ENCODE measurements around the gene TRAF3.

TRAF3 gene

DNA sequence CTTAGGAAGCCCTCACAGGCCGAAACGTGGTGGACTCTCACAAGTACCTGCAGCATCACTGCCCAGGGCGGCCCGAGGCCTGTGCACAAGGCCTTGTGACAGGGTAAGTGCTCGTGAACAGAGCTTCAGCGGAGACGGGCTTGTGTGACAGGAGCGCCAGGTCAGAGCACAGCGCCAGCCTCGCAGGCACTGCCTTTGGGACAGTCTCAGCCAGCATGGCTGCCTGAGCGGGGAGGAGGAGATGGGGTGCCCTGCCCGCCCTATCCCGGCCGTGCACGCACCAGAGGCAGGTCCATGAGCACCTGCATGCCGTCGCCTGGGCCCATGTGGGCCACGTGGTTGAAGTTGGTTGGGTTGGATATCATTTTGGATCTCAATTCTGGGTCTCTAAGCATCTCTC lies 162.1 kb downstream of the TRAF3 start:
- DNase-seq (ENCODE audit: low read depth) = no peak

DNA sequence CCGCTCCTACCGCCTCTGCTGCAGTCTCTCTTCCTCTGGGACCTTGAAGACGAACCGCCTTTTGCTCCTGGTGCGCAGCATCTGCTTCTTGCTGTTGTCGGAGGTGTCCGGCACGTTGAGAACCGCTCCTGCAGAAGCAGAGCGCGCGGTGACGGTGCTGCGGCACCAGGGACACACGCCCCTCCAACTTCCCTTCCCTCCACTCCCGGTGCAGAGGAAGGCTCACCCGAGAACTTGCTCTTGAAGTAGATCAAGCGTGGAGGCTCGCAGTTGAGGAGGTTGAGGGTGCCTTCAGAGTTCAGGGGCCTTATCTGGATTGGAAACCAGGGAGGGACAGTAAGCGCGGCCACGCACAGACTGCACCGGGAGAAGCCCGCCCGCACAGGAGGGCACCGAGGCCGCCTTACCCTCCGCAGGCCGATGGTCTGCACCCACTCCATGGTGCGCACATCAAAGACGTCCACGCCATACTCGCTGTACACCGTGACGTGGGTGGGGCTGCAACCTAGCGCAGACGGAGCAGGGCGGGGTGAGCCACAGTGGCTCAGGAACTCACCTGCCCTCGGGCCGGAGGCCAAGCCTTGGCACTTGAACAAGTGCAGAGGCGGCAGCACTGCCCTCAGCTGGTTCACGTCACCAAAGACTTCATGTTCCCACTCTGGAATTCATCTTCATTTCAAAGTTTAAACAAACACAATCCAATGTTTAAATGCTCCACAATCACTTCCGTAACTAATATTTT lies 162.7 kb downstream of the TRAF3 start:
- no peak for DNase-seq (ENCODE audit: low read depth)

DNA sequence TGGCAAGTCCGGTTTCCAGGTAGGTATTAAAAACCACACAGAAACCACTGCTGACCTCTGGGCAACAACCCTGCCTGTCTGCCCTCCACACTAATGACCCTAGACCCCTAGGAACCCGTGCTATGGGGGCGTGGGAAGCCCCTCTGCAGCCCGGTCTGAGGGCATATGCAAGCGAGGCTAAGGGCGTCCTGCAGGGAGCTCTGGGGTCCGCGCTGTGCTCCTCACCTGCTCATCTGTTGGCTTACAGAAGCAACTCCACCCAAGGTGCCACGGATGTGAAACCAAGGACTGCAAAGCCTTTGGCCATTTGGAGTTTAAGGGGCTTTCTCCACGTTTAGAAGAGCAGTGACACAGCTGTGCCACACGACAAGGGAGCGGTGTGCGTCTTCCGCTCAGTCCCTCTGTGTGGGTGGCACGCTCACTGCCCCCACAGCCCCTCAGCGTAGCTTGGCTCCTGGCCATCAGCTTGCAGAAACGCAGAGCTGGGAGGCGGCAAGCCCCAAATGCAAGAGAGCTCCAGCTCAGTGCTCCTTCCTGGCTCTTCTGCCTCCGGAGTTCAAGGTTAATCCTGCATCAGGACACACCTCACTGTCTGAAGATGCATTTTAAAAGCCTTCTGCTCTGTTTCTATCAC lies 163.6 kb downstream of the TRAF3 start:
- DNase-seq (ENCODE audit: low read depth) = no peak

- no peak for DNase-seq (ENCODE audit: low read depth)
Measured at GRCh38 chr14:102941419-102942011, 164.3 kb downstream of the TRAF3 start.

DNA sequence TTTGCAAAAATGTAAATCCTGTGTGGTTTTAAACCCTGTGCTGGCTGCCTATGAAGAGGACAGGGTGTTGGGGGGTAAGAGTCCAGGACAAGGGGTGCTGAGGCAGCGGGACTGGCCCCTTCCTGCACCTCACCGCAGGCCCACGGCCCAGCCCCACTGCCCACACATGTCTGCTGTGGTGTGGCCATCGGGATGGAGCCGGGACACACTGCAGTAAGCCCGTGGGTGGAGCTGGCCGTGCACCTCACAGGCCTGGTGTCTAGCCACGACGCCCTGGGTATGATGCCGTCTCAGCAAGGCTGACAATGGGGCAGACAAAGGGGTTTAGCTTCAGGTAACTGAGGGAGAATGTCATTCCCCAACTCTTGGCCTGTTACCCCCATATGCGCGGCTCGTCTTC lies 164.8 kb downstream of the TRAF3 start:
- no peak for DNase-seq (ENCODE audit: low read depth)

DNA sequence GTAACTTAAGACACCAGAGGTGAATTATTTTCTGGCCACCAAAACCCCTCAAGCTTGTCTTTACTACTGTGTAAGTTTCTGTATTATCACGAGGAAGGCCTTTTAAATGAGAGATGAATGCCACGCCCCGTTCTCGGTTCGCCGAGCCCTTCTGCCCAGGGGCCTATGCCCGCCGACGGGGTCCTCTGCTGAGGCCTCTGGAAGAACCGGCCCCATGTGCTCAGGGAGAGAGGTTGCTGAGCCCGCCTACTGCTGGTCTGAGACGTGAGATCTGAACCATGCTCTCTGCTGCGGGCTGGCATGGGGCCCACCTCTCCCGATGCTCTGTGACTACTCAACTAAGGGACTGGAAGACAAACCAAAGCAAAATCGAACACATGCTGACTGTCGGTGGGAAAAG lies 166.2 kb downstream of the TRAF3 start:
- no peak for DNase-seq (ENCODE audit: low read depth)

DNA sequence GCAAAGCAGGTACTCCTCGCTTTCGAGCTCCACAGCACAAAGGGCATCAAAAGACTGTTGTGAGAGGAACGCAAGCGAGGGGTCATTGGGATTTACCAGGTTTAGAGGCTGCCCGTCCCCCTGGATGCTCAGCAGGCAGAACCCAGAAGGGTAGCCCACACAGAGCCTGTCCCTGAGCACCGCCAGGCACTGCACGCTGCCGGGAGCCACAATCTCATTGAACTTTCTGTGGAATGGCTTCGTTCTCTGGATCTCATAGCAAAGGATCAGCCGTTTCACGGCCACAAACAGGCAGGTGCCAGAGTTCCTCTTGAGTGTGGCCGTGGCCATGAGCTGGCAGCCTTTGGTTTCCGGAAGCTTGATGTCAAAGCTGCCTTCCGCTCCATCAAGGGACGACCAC lies 166.7 kb downstream of the TRAF3 start:
- no peak for DNase-seq (ENCODE audit: low read depth)

GRCh38 chr14:102944448-102945330 lies 167.4 kb downstream of the TRAF3 start:
- DNase-seq (ENCODE audit: low read depth) = no peak

DNA sequence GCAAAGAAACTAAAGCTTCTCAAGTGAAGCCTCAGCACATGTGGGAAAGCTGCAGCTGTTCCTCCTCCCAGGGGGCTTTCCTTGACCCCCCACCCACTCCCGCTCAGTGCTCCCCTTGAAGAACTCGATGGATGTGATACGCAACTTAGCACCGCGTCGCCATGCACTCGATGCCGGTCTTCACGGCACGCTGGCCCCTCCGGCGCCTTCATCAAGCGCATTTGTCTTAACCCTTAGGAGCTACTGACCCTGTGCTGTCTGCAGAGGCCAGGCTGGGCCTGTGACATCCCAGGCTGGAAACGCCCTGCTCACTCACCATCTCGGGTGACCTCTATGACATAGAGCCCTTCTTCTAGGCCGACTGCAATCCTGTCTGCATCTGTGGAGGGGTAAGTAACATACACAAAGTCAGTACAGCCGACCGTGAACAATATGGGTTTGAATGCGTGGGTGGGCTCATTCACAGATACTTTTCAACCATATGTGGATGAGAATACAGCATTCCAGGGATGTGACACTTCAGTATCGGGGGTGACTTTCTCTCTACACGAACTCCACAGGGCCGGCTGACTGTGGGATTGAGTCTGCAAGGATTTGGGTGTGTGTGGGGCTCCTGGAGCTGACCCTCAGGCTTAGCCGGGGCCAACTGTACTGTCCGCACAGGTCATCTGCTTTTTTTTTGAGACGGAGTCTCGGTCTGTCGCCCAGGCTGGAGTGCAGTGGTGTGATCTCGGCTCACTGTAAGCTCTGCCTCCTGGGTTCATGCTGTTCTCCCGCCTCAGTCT lies 168.3 kb downstream of the TRAF3 start:
- no peak for DNase-seq (ENCODE audit: low read depth)

GRCh38 chr14:102947321-102948103 lies 170.3 kb downstream of the TRAF3 start:
- DNase-seq (ENCODE audit: low read depth) = no peak

- no peak for DNase-seq (ENCODE audit: low read depth)
Measured at GRCh38 chr14:102948698-102949061, 171.4 kb downstream of the TRAF3 start.

- DNase-seq (ENCODE audit: low read depth) = no peak
Measured at GRCh38 chr14:102949062-102949800, 172.0 kb downstream of the TRAF3 start.

DNA sequence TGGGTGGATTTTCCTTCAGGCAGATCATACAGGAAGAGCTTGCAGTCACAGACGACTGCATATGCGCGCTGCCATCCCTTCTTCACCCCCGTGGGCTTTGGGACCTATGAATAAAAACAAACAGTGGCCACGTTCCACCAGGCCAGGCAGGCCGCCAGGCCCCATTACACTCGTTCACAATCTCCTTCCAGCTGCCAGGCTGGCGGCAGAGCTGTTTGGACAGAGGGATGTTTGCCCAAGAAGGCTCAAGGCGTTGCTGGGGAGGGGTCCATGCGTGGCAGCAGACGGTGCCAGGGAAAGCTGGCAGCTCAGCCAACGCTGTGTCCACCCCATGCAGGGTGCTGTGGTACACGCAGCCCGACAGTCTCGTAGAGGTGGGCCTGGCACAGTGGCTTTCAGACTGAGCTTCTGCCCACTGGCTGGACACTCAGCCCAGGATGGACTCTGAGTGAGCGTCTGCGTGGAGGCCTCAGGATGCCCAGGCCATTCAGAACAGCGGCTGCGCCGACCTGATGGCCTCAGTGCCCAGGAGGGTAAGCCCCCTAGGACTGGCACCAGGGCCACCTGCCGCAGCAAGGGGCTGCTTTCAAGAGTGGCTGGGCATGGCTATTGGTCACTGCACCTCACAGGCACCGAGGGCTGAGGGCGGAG lies 172.7 kb downstream of the TRAF3 start:
- DNase-seq (ENCODE audit: low read depth) = peak; percentile 17

DNA sequence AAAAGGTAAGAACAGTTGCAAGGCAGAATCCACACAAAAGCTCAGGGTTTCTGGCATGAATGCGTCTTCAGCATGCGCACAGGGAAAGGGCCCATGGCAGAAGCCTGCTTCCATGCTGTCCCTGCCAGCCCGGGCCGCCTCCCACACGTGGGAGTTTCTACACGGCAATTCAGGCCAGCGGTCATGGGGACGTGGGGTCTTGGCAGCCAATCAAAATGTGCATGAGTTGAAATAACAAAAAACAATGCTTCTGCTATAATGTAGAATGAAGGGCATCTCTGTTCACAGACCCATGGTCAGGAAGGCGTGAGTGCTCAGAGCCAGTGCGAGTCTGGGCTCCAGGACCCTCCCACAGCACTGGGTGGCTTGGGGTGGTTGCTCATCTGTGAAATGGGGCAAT lies 173.8 kb downstream of the TRAF3 start:
- no peak for DNase-seq (ENCODE audit: low read depth)

DNA sequence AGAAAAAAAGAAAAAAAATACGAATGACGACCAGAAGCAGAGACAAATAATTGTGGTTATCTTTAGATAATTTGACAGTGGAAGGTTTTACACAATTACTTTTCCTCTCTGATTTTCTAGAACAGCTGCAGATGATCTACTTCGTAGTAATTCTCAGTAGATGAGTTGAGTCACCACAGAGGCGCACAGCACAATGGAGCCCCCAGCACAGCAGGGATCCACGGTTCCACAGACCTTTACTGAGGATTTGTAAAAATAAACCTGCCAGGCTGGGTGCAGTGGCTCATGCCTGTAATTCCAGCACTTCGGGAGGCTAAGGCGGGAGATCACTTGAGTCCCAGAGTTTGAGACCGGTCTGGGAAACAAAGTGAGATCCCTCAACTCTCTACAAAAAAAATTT lies 174.6 kb downstream of the TRAF3 start:
- no peak for DNase-seq (ENCODE audit: low read depth)

GRCh38 chr14:102952276-102952675 lies 175.0 kb downstream of the TRAF3 start:
- no peak for DNase-seq (ENCODE audit: low read depth)

GRCh38 chr14:102953100-102953499 lies 175.9 kb downstream of the TRAF3 start:
- no peak for DNase-seq (ENCODE audit: low read depth)

DNA sequence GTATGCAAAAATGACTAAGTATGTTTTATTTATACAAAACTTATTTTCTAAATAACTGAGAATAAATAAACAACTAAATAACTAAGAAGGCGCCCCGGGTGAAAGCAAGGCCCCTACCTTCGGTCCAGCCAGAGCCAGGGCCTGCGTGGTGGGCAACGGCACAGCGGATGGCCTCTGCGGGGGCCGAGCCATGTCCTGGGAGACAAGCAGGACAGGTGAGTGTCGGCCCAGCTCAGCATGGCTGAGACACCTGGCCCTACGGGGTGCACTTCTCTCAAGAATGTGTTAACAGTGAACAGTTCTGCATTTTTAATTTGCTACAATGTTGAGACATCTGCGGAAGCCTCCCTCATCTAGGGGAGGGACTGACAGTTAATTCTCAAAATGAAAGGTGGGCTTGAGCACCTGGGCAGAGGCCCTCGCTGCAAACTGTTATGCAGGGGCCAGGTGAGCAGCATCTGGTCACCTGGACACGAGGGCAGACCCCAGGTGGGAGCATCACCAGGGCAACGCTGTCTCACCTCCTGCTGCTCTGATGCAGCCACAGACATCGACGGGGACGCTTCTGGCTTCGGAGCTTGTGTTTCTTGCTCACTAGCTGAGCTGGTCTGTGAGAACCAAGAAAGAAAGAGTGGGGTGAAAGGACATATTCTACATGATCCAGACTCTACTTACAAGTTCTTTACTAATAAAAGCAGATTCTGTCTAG lies 177.0 kb downstream of the TRAF3 start:
- DNase-seq (ENCODE audit: low read depth) = no peak
